ENCODE measurements around the gene EGFR. TPM values are rescaled to one million over a fixed set of nuclear protein-coding genes. Genes with fewer than 3 reads are reported as not detected.

Gene EGFR
- total RNA-seq, 3 donors from 2014 or later = 63.6 to 96.3 (median 72.5) TPM

GRCh38 chr7:55080000-55080623 lies 61.3 kb downstream of the EGFR start:
- peaks cover 53% of the 10 kb centered on the region for H3K4me1 ChIP-seq (ENCODE audit: low read depth)
- no peak for TF ChIP-seq CTCF (IDR thresholded peaks at IDR 0.05)

GRCh38 chr7:55081068-55081467 lies 62.3 kb downstream of the EGFR start:
- ATAC-seq (peak; percentile 18), DNase-seq (peak in 1 of 3 donors; percentile 42)
- Histone ChIP-seq H3K9me3 (no peaks in the 10 kb centered on the region), H3K36me3 (ENCODE audit: low read depth) (no peaks in the 10 kb centered on the region), H3K4me1 (ENCODE audit: low read depth) (peaks cover 43% of the 10 kb centered on the region), H3K4me3 (no peak overlapping the region)
- TF ChIP-seq CTCF (IDR thresholded peaks at IDR 0.05) = no peak
- intact Hi-C loops (cut with DNase I, micrococcal nuclease) = no loop called here

More at GRCh38 chr7:55080000-55080623, 61.3 kb downstream of the EGFR start:
- DNase-seq (no peak), ATAC-seq (no peak)
- Histone ChIP-seq H3K36me3 (ENCODE audit: low read depth) (no peaks in the 10 kb centered on the region), H3K9me3 (no peaks in the 10 kb centered on the region), H3K4me3 (no peak overlapping the region)
- intact Hi-C loops (cut with DNase I, micrococcal nuclease) = loop anchor here in 1 of 2 donors (10.0 kb wide), 1 partner anchor 45 kb away; no protein-coding TSS in a partner anchor

GRCh38 chr7:55081472-55082227 lies 62.8 kb downstream of the EGFR start:
- Histone ChIP-seq H3K4me3 (no peak overlapping the region), H3K9me3 (no peaks in the 10 kb centered on the region), H3K36me3 (ENCODE audit: low read depth) (no peaks in the 10 kb centered on the region), H3K4me1 (ENCODE audit: low read depth) (peaks cover 37% of the 10 kb centered on the region)
- ATAC-seq (no peak), DNase-seq (no peak)
- intact Hi-C loops (cut with DNase I, micrococcal nuclease) = no loop called here
- no peak for TF ChIP-seq CTCF (IDR thresholded peaks at IDR 0.05)

- Histone ChIP-seq H3K9me3 (no peaks in the 10 kb centered on the region), H3K4me1 (ENCODE audit: low read depth) (peaks cover 32% of the 10 kb centered on the region), H3K4me3 (no peak overlapping the region), H3K36me3 (ENCODE audit: low read depth) (no peaks in the 10 kb centered on the region)
- DNase-seq = no peak
- intact Hi-C loops (cut with DNase I, micrococcal nuclease) = no loop called here
- TF ChIP-seq CTCF (IDR thresholded peaks at IDR 0.05) = no peak
- ATAC-seq = no peak
Observed at GRCh38 chr7:55082228-55082603, 63.4 kb downstream of the EGFR start.

GRCh38 chr7:55083206-55083605 lies 64.4 kb downstream of the EGFR start:
- TF ChIP-seq CTCF (IDR thresholded peaks at IDR 0.05) = no peak
- no peaks in the 10 kb centered on the region for H3K36me3 ChIP-seq (ENCODE audit: low read depth)
- no peak for DNase-seq
- intact Hi-C loops (cut with DNase I, micrococcal nuclease) = no loop called here
- no peak overlapping the region for H3K4me3 ChIP-seq
- peaks cover 24% of the 10 kb centered on the region for H3K4me1 ChIP-seq (ENCODE audit: low read depth)
- no peaks in the 10 kb centered on the region for H3K9me3 ChIP-seq
- no peak for ATAC-seq
